HEK293T (cell line): Measurements from ENCODE around the gene CNIH3.

Source experiments
- BHLHE40 ChIP-seq: fragments of 450-650 bp; IDR thresholded peaks from 2 replicates; pipeline ENCODE4 v1.6.1; 2016; ENCODE audit warnings: mild to moderate bottlenecking, moderate library complexity, borderline replicate concordance
- CTBP1 ChIP-seq: fragments of 450-650 bp; IDR thresholded peaks from 2 replicates; pipeline ENCODE4 v1.6.1; 2016; ENCODE audit warnings: borderline replicate concordance
- FOXK2 ChIP-seq: fragments of 450-650 bp; IDR thresholded peaks from 2 replicates; pipeline ENCODE4 v1.6.1; 2016; ENCODE audit warnings: mild to moderate bottlenecking
- FOXM1 ChIP-seq: fragments of 450-650 bp; IDR thresholded peaks from 2 replicates; pipeline ENCODE4 v1.6.1; 2017; ENCODE audit warnings: mild to moderate bottlenecking, borderline replicate concordance
- HDGF ChIP-seq: fragments of 450-650 bp; IDR thresholded peaks from 2 replicates; pipeline ENCODE4 v1.6.1; 2017; ENCODE audit warnings: antibody characterized with exemption, borderline replicate concordance
- L3MBTL2 ChIP-seq: fragments of 450-650 bp; conservative IDR thresholded peaks from 2 replicates; pipeline ENCODE4 v1.6.1; 2016; ENCODE audit warnings: mild to moderate bottlenecking
- NFRKB ChIP-seq: fragments of 450-650 bp; IDR thresholded peaks from 2 replicates; pipeline ENCODE4 v1.6.1; 2016; ENCODE audit warnings: mild to moderate bottlenecking, moderate library complexity
- SP1 ChIP-seq: fragments of 450-650 bp; IDR thresholded peaks from 2 replicates; pipeline ENCODE4 v1.6.1; 2017
- SUZ12 ChIP-seq: fragments of 450-650 bp; IDR thresholded peaks from 2 replicates; pipeline ENCODE4 v1.6.1; 2016; ENCODE audit warnings: mild to moderate bottlenecking

GRCh38 chr1:224617410-224618355 is 1.6 kb downstream of the CNIH3 start:
- no peak for TF ChIP-seq SUZ12
- no peak for TF ChIP-seq FOXM1
- no peak for TF ChIP-seq NFRKB
- TF ChIP-seq HDGF: no peak
- TF ChIP-seq CTBP1: no peak
- TF ChIP-seq BHLHE40: no peak
- TF ChIP-seq SP1: no peak
- no peak for TF ChIP-seq FOXK2
- no peak for TF ChIP-seq L3MBTL2
